GM19328 (cell line): ENCODE data around the gene SNTB2.
"Not testable (repeated sequence)": the region's sequence is repeated elsewhere in the genome, so short reads cannot be mapped to it uniquely, and the experiment has no call there.

Source experiments
- ATAC-seq: cut with Tn5 transposase; IDR thresholded peaks from one replicate; pipeline ENCODE4 v1.9.1; 2021; ENCODE audit warnings: mild to moderate bottlenecking, moderate library complexity; ENCODE audit not compliant: unreplicated experiment

Gene SNTB2

DNA sequence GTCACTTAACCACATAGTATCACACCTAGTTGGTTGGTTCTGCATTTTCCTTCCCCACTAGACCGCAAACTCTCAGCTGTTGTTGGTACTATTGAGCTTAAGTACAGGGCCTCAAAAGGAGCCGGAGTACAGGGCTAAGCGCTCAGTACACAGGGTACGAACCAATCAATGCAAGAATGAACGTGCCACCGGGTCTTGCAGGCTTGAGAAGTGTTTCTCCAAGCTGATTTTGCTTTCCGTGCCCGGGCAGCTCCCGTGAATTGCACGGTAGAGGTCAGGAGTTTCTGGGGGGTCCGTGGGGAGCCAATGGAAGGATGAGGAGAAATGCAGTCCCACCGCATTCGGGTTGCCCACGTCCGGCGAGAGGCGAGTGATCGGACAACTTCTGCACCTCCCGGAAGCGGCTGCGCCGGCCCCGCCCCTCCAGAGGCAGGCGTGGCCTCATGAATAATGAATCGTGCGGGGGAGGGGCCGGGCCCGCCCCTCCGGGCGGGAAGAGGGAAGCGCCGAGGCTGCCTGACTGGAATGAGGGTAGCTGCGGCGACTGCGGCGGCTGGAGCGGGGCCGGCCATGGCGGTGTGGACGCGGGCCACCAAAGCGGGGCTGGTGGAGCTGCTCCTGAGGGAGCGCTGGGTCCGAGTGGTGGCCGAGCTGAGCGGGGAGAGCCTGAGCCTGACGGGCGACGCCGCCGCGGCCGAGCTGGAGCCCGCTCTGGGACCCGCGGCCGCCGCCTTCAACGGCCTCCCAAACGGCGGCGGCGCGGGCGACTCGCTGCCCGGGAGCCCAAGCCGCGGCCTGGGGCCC, at the start of gene SNTB2:
Gene SNTB2 (plus strand): TSS at position 523 of the 804 bp plus-strand sequence. CDS start 3 bp downstream, at position 526.
- ATAC-seq: peak; percentile 82

GRCh38 chr16:69138608-69139007, 48.4 kb upstream of the SNTB2 start:
- no peak for ATAC-seq

DNA sequence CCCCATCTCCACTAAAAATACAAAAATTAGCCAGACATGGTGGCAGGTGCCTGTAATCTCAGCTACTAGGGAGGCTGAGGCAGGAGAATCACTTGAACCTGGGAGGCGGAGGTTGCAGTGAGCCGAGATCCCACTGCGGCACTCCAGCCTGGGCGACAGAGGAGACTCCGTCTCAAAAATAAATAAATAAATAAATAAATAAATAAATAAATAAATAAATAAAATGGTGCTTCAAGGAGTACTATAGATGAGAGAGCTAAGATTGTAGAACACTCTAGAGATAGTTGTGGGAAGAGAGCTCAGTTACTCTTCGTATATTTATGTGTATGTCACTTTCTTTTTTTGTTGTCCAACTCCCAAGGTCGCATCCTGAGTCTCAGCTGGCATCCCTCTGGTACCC, 47.5 kb upstream of the SNTB2 start:
- ATAC-seq: not testable (repeated sequence)

DNA sequence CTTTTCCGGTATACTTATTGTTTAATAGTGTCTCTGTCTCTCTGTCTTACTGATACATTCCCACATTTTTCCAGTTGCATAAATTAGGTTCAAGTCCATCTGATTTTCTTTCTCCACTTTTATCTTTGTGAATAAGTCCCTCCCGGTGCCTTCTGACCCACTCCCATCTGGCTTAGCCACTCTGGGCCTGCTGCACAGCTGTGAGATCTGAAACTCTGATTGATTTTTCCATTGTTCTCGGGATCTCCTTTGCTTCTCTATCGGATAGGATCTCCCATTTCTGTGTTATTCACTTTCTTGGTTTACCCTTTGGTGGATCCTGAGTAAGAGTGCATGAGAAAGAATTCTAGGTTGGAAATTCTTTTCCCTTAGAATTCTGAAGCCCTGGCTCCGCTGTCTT, 46.0 kb upstream of the SNTB2 start:
- ATAC-seq: no peak

GRCh38 chr16:69141936-69142335, 45.0 kb upstream of the SNTB2 start:
- no peak for ATAC-seq

GRCh38 chr16:69143116-69143515, 43.8 kb upstream of the SNTB2 start:
- ATAC-seq: no peak

- no peak for ATAC-seq
Observed at GRCh38 chr16:69145658-69146057, 41.3 kb upstream of the SNTB2 start.

DNA sequence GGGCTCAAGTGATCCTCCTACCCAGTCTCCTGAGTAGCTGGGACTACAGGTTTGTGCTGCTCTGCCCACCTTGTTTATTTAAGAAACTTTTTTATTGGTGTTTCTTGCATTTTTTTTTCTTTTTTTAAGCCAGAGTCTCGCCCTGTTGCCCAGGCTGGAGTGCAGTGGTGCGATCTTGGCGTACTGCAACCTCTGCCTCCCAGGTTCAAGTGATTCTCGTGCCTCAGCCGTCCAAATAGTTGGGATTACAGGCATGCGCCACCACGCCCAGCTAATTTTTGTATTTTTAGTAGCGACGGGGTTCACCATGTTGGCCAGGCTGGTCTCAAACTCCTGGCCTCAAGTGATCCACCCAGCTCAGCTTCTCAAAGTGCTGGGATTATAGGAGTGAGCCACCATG, 37.3 kb upstream of the SNTB2 start:
- ATAC-seq: not testable (repeated sequence)

GRCh38 chr16:69150146-69150865, 36.7 kb upstream of the SNTB2 start:
- ATAC-seq: no peak

GRCh38 chr16:69157196-69157595, 29.8 kb upstream of the SNTB2 start:
- no peak for ATAC-seq

DNA sequence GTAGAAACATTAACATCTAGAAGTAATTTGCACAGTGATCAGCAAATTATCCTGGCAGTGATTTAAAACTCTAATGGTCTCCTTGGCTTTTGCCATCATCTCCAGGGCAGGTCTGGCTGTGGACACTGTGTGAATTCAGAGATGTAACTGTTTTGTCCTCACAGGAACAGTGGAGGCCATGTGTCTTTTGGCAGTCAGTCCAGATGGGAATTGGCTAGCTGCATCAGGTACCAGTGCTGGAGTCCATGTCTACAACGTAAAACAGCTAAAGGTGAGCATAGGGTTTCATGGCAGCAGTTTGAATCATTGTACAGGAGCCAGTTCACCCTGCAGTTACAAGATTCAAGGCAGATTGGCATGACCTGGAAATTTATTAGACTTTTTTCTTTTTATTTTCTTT, 26.8 kb upstream of the SNTB2 start:
- no peak for ATAC-seq

- no peak for ATAC-seq
Observed at GRCh38 chr16:69165584-69165983, 21.4 kb upstream of the SNTB2 start.

DNA sequence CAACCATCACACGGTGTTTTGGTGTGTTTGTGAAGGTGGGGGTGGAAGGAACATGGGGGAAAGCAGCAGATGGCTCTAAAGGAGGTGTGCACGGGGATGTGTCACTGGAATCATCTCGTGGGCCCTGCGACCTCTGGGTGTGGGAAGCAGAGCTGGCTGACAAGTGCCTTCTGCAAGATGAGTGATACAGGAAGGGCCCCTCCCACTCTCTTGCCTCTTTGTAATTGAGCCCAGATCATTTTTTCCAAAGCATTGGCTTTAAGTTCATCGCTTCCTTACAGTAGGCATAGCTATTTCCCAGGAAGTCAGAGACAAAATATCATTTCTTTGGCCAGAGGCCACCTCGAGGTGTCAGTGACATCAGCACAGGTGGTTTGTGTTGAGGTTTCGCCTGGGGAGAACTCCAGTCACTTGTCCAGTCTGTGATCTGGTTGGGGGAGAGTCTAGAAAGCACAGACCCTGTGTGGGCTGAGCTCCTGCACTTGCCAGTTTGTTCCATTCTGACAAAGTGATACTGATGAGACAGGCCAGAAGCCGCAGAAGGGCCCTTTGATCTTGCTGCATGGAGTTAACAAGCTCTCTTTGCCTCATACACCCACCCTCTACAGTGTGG, 20.6 kb upstream of the SNTB2 start:
- no peak for ATAC-seq

DNA sequence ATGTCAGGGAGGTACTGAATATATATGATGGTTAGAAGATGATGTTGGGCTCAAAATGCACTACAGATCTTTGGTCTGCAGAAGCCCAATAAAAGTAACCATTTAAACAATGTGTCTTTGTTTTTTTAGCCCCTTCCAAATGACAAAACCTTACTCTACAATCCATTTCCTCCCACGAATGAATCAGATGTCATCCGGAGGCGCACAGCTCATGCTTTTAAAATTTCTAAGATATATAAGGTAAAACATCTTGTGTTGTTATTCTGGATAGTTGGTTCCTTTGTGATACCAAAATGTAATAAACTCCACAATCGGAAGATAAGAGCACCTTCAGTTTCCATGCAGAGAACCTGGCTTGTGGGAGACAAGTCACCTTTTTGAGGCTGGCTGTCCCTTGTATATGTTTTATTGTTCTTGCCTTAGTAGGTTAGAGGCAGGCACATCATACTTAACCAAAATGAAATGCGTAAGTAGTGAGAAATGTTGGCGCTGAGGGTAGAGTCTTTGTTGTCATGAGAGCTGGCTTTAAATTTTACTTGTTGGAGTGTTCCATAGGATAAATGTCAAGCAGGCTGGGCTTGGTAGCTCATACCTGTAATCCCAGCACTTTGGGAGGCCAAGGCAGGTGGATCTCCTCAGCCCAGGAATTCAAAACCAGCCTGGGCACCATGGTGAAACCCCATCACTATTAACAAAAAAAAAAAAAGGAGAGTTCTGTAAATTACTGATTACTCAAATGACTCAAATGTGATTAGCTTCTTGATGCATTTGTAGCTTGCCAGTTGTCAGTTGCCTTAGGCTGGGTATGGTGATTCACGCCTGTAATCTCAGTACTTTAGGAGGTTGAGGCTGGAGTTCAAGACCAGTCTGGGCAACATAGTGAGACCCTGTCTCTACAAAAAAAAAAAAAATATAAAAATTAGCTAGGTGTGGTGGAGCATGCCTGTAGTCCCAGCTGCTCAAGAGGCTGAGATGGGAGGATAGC, 19.7 kb upstream of the SNTB2 start:
- no peak for ATAC-seq

- ATAC-seq: no peak
Observed at GRCh38 chr16:69169051-69169450, 17.9 kb upstream of the SNTB2 start.

GRCh38 chr16:69169607-69170352, 17.2 kb upstream of the SNTB2 start:
- ATAC-seq: no peak

GRCh38 chr16:69171325-69172084, 15.5 kb upstream of the SNTB2 start:
- ATAC-seq: no peak

GRCh38 chr16:69176033-69176800, 10.7 kb upstream of the SNTB2 start:
- no peak for ATAC-seq
